ENCODE measurements around the gene TAOK2. TPM values are rescaled to one million over a fixed set of nuclear protein-coding genes. Genes with fewer than 3 reads are reported as not detected.
"Not testable (repeated sequence)": the region's sequence is repeated elsewhere in the genome, so short reads cannot be mapped to it uniquely, and the experiment has no call there.

The TAOK2 gene
- total RNA-seq, 1 donor from 2014 or later, result 41.5 TPM

DNA sequence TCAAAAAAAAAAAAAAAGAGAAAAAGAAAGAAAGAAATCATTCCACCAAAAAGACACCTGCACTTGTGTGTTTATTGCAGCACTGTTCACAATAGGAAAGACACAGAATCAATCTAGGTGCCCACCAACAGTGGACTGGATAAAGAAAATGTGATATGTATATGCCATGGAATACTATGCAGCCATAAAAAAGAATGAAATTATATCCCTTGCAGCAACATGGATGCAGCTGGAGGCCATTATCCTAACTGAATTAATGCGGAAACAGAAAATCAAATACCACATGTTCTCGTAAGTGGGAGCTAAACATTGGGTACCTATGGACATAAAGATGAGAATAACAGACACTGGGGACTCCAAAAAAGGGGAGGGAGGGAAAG, 43.6 kb downstream of the TAOK2 start:
- intact Hi-C loops (cut with micrococcal nuclease), result no loop called here

- intact Hi-C loops (cut with micrococcal nuclease), result not testable (repeated sequence)
Observed at GRCh38 chr16:30017937-30018336, 44.3 kb downstream of the TAOK2 start.

- intact Hi-C loops (cut with micrococcal nuclease), result no loop called here
Observed at GRCh38 chr16:30018731-30019158, 45.1 kb downstream of the TAOK2 start.

GRCh38 chr16:30022887-30023286, 49.2 kb downstream of the TAOK2 start, which contains the start of gene C16orf92:
Gene C16orf92 (plus strand): TSS chr16:30023198. CDS start chr16:30023341, 143 bp downstream.
- intact Hi-C loops (cut with micrococcal nuclease), result loop anchor here (5.0 kb wide), 3 partner anchors 121 to 196 kb away; partner anchors contain the start of gene ASPHD1

DNA sequence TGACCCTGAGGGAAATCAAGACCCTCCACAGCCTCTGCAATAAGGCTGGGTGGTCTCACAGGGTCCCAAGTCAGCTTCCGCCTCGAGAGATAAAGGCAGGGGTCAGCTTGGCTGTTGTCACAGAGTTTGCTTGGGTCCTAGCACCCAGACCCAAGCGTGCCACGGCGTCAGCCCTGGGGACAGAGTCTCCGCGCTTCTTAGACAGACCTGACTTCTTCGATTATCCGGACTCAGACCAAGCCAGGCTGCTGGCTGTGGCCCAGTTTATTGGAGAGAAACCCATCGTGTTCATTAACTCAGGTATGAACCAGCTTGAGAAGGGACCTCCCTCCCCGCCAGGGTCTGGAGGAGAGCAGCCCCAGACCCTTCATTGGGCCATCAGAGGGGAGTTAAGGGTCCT, 49.9 kb downstream of the TAOK2 start:
- intact Hi-C loops (cut with micrococcal nuclease), result loop anchor here (5.0 kb wide), 3 partner anchors 121 to 196 kb away; partner anchors contain the start of gene ASPHD1

DNA sequence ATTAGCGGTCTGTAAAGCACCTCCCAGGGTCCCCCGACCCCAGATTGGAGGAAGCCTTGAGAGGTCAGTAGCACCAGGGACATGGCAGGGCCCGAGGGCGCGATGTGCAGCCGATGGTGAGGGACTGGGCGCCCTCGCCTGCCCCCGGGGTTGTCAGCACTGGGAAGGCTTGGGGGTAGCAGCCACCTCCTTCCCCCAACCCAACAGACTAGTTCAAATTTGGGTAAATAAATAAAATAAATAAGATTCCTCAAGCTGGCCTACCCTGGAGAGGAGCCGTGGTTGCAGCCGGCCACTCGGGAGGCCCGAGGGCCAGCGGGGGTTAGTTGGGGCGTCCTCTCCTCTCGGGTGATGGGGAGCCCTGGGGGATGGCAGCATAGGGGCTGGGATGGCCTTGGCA, 50.8 kb downstream of the TAOK2 start:
- intact Hi-C loops (cut with micrococcal nuclease), result loop anchor here (5.0 kb wide), 3 partner anchors 122 to 197 kb away; partner anchors contain the start of gene ASPHD1

- intact Hi-C loops (cut with micrococcal nuclease), result no loop called here
Observed at GRCh38 chr16:30025156-30025555, 51.5 kb downstream of the TAOK2 start.

GRCh38 chr16:30025574-30025973, 51.9 kb downstream of the TAOK2 start:
- intact Hi-C loops (cut with micrococcal nuclease), result no loop called here

DNA sequence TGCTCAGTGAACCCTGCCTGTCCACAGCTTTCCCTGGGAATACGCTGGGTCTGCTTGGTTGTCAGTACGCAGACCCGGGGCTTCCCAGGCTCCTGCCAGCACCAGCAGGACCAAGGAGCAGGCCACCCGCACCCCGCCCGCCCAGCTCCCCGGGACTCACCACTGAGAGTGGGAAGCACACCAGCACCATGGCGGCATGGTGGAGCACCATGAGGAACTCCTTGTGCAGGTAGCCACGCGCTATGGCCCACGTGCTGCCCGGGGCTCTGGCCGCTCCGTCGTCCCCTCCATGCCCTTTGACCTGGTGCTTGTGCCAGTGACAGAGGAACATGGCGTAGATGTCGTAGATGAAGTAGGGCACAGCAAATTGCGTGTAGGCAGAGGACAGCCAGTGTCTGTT, 52.8 kb downstream of the TAOK2 start:
- intact Hi-C loops (cut with micrococcal nuclease), result no loop called here

GRCh38 chr16:30027588-30028437, 54.1 kb downstream of the TAOK2 start:
- intact Hi-C loops (cut with micrococcal nuclease), result no loop called here

DNA sequence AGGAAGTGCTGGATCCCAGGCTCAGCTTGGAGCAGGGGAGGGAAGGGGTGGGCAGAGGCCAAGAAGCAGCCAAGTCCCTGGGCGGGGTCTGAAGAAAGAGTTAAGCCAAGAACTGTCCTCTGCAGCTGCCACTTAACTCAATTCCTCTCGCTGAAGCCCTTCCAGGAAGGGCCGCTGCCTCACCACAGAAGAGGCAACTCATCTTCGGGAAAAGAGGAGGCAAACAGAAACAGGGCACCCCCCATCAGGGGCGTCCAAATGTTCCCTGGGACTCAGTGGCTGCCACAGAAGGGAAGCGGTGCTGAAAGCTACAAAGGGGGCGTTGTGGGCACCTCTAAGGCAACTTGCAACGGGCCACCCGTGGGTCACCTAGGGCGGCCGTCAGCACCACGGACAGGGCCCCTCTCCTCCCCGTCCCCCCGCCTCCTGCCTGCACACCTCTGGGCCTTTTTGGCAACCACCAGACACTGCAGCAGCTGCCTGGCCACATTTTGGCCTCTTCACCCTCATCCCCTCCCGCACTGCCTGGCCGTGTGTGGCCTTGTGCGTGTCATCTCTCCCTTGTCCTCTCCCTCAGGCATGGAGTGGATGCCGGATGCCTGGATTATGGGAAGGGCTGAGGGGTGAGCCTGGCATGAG, 54.9 kb downstream of the TAOK2 start:
- intact Hi-C loops (cut with micrococcal nuclease), result no loop called here

GRCh38 chr16:30030011-30030685, 56.5 kb downstream of the TAOK2 start:
- intact Hi-C loops (cut with micrococcal nuclease), result no loop called here

DNA sequence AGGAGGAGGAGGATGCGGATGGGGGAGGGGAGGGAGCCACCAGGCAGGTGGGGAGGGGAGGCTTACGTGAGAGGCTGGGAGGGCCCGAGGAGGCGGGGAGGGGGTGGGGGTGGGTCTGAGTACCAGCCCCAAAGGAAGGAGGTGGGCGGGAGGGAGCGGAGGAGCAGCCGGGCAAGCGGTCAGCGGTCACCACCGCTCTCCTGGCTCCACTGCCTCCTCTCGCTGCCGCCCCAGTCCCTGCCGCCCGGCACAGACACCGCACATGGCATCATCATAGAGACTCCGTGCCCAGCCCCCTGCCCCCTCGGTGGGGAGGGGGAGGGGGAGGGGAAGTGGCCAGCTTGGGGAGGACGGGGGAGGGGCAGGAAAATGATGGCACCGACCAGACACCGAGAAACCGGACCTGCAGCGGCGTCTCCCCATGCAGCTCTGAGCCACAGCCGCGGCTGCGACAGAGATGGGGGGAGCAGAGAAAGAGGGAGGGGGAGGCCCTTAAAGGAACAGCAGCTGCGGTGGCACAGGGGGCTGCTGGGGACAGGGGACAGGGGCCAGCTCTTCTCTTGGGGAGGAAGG, 57.3 kb downstream of the TAOK2 start, which contains the start of gene TLCD3B:
TLCD3B (minus strand) TSS at position 431 of the 573 bp plus-strand sequence. CDS start 744 bp downstream, outside the sequence.
- intact Hi-C loops (cut with micrococcal nuclease), result no loop called here

DNA sequence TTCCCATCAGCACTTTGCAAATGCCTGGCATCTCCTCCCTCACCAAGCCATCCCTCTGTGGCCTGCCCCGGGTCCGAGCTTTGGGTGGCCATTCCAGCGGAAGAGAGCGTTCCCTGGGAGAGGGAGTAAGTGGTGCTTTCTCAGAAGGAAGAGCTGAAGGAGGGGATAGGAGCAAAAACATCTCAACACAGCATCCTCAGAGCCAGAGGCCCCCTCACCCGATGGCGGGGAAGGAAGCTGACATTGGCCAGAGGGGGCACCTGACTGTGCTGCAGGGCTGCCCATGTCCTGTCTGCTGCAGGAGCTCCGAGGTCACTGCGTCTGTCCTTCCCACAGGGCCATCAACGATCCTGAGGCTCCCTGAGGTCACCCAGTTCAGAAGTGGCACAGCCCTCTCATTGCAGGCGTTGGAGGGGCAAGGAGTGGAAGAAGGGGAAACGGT, 57.8 kb downstream of the TAOK2 start:
- intact Hi-C loops (cut with micrococcal nuclease), result no loop called here

- intact Hi-C loops (cut with micrococcal nuclease), result no loop called here
Observed at GRCh38 chr16:30032083-30032819, 58.6 kb downstream of the TAOK2 start.

- intact Hi-C loops (cut with micrococcal nuclease), result no loop called here
Observed at GRCh38 chr16:30033270-30033669, 59.6 kb downstream of the TAOK2 start.

DNA sequence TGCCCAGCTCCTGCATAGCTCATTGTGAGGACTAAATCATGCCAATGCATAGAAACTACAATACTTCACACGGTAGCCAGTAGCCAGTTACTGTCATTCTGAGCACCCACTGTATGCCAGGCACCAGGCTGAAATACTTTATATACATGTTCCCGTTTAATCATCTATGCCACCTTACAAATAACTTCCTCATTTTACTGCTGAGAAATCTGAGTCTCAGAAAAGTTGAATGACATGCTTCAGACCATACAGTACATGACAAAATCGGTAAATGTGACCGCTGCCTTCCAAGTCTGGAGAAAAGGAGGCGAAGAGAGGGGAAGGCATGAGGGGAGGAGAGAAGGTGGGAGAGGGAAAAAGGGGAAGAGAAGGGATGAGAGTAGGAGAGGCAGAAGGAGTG, 66.6 kb downstream of the TAOK2 start:
- intact Hi-C loops (cut with micrococcal nuclease), result no loop called here

GRCh38 chr16:30040690-30041089, 67.0 kb downstream of the TAOK2 start:
- intact Hi-C loops (cut with micrococcal nuclease), result not testable (repeated sequence)

GRCh38 chr16:30041841-30042240, 68.2 kb downstream of the TAOK2 start:
- intact Hi-C loops (cut with micrococcal nuclease), result no loop called here

All from T-helper 1 cell treated with Interleukin-12 subunit alpha and Interleukin-12 subunit beta and Interleukin-4 antibody, amounts not matched to agents 30 ng/mL and 1 ng/mL, for 36 hours (primary cell).